K562 (cell line): ENCODE results near the gene LRRC25. TPM values are rescaled to one million over a fixed set of nuclear protein-coding genes. Genes with fewer than 3 reads are reported as not detected.

Experiments
- DDX20 ChIP-seq: fragments of 450-650 bp; IDR thresholded peaks from 2 replicates; pipeline ENCODE4 v1.6.1; 2016; ENCODE audit warnings: missing genetic modification characterization, low read depth, mild to moderate bottlenecking, missing compliant biosample characterization, moderate library complexity
- PURB ChIP-seq: sonication (generic); formaldehyde crosslinking; IDR thresholded peaks from 2 replicates; pipeline ENCODE4 v1.9.0; 2021; ENCODE audit warnings: low read depth, mild to moderate bottlenecking, missing genetic modification reagents
- ZNF274 ChIP-seq: IDR thresholded peaks from 2 replicates; pipeline ENCODE4 v1.6.1; 2011; ENCODE audit warnings: low read depth, mild to moderate bottlenecking, low read length, moderate library complexity, borderline replicate concordance
- ZNF512 ChIP-seq: IDR thresholded peaks from 2 replicates; pipeline ENCODE4 v1.6.1; 2016; ENCODE audit warnings: missing genetic modification characterization, missing compliant biosample characterization
- polyA plus RNA-seq, 8 experiments: library from polyadenylated mRNA; depleted of rRNA in 4 of 8; stranded (reverse) in 5 of 8; unstranded in 3 of 8; fragments of >200 nt; fragmentation: Nextera tagmentation in 2 of 8; fragmentation: Illumina TruSeq in 1 of 8; extraction: Ambion mirVana in 2 of 8; extraction: Trizol in 1 of 8; gene quantifications; 2 replicates each; pipeline versions ENCODE4 v1.2.1 to v1.2.3, GENCODE V29; 2011 to 2014; ENCODE audit warnings: inconsistent platforms in 1 of 8, missing spikeins in 1 of 8
- total RNA-seq, 7 experiments: library from RNA; depleted of rRNA in 6 of 7; stranded (reverse); fragments of >200 nt in 6 of 7; fragmentation: Illumina TruSeq in 2 of 7; extraction: Trizol in 2 of 7; gene quantifications; 2 replicates each; pipeline versions ENCODE4 v1.2.1 to v1.2.3, GENCODE V29; 2011 to 2021; ENCODE audit warnings: low replicate concordance in 1 of 7
- TF ChIP-seq, protein P1 (sequence below): sonication (generic); formaldehyde crosslinking; IDR thresholded peaks from 2 replicates; pipeline ENCODE4 v1.8.0; 2023; ENCODE audit warnings: mild to moderate bottlenecking, missing genetic modification reagents
- TF ChIP-seq, protein P2 (sequence below), 3 experiments: fragments of 200-800 bp in 1 of 3; fragments of 250-450 bp in 1 of 3; fragments of 450-650 bp in 1 of 3; sonication (Bioruptor Pico) in 1 of 3; sonication (Bioruptor generic) in 1 of 3; formaldehyde crosslinking in 1 of 3; IDR thresholded peaks; 2 replicates each; pipeline versions ENCODE4 v1.6.1 to v1.8.0; 2016 to 2022; ENCODE audit warnings: mild to moderate bottlenecking in 2 of 3, missing genetic modification characterization in 2 of 3, missing compliant biosample characterization in 1 of 3, moderate library complexity in 1 of 3
- TF ChIP-seq, protein P3 (sequence below), 2 experiments: fragments of 450-650 bp; formaldehyde crosslinking in 1 of 2; IDR thresholded peaks; 2 replicates each; pipeline versions ENCODE4 v1.4.0 to v1.6.1; 2014 to 2020; ENCODE audit warnings: mild to moderate bottlenecking in 2 of 2, borderline replicate concordance in 1 of 2, low read depth in 1 of 2

The LRRC25 gene
- total and polyA plus RNA-seq, 9 of the 15 experiments (the other 6 are each of a cell fraction or from before 2014, with no cell fraction given): 0.07 to 0.36 (median 0.10) TPM; not detected in 3

GRCh38 chr19:18417250-18418028 lies 20.0 kb upstream of the LRRC25 start (continued):
- TF ChIP-seq, protein P1, sequence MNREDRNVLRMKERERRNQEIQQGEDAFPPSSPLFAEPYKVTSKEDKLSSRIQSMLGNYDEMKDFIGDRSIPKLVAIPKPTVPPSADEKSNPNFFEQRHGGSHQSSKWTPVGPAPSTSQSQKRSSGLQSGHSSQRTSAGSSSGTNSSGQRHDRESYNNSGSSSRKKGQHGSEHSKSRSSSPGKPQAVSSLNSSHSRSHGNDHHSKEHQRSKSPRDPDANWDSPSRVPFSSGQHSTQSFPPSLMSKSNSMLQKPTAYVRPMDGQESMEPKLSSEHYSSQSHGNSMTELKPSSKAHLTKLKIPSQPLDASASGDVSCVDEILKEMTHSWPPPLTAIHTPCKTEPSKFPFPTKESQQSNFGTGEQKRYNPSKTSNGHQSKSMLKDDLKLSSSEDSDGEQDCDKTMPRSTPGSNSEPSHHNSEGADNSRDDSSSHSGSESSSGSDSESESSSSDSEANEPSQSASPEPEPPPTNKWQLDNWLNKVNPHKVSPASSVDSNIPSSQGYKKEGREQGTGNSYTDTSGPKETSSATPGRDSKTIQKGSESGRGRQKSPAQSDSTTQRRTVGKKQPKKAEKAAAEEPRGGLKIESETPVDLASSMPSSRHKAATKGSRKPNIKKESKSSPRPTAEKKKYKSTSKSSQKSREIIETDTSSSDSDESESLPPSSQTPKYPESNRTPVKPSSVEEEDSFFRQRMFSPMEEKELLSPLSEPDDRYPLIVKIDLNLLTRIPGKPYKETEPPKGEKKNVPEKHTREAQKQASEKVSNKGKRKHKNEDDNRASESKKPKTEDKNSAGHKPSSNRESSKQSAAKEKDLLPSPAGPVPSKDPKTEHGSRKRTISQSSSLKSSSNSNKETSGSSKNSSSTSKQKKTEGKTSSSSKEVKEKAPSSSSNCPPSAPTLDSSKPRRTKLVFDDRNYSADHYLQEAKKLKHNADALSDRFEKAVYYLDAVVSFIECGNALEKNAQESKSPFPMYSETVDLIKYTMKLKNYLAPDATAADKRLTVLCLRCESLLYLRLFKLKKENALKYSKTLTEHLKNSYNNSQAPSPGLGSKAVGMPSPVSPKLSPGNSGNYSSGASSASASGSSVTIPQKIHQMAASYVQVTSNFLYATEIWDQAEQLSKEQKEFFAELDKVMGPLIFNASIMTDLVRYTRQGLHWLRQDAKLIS (CRISPR knock-in tag): no peak
- TF ChIP-seq PURB (no peak), ZNF512 (no peak), DDX20 (tag) (no peak), ZNF274 (no peak)
- TF ChIP-seq, protein P2, sequence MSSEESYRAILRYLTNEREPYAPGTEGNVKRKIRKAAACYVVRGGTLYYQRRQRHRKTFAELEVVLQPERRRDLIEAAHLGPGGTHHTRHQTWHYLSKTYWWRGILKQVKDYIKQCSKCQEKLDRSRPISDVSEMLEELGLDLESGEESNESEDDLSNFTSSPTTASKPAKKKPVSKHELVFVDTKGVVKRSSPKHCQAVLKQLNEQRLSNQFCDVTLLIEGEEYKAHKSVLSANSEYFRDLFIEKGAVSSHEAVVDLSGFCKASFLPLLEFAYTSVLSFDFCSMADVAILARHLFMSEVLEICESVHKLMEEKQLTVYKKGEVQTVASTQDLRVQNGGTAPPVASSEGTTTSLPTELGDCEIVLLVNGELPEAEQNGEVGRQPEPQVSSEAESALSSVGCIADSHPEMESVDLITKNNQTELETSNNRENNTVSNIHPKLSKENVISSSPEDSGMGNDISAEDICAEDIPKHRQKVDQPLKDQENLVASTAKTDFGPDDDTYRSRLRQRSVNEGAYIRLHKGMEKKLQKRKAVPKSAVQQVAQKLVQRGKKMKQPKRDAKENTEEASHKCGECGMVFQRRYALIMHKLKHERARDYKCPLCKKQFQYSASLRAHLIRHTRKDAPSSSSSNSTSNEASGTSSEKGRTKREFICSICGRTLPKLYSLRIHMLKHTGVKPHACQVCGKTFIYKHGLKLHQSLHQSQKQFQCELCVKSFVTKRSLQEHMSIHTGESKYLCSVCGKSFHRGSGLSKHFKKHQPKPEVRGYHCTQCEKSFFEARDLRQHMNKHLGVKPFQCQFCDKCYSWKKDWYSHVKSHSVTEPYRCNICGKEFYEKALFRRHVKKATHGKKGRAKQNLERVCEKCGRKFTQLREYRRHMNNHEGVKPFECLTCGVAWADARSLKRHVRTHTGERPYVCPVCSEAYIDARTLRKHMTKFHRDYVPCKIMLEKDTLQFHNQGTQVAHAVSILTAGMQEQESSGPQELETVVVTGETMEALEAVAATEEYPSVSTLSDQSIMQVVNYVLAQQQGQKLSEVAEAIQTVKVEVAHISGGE (CRISPR knock-in tag; IDR thresholded peaks at IDR 0.05): peak; percentile 57 to 97 (median 83); a peak in 5 of 6 replicates
- TF ChIP-seq, protein P3, sequence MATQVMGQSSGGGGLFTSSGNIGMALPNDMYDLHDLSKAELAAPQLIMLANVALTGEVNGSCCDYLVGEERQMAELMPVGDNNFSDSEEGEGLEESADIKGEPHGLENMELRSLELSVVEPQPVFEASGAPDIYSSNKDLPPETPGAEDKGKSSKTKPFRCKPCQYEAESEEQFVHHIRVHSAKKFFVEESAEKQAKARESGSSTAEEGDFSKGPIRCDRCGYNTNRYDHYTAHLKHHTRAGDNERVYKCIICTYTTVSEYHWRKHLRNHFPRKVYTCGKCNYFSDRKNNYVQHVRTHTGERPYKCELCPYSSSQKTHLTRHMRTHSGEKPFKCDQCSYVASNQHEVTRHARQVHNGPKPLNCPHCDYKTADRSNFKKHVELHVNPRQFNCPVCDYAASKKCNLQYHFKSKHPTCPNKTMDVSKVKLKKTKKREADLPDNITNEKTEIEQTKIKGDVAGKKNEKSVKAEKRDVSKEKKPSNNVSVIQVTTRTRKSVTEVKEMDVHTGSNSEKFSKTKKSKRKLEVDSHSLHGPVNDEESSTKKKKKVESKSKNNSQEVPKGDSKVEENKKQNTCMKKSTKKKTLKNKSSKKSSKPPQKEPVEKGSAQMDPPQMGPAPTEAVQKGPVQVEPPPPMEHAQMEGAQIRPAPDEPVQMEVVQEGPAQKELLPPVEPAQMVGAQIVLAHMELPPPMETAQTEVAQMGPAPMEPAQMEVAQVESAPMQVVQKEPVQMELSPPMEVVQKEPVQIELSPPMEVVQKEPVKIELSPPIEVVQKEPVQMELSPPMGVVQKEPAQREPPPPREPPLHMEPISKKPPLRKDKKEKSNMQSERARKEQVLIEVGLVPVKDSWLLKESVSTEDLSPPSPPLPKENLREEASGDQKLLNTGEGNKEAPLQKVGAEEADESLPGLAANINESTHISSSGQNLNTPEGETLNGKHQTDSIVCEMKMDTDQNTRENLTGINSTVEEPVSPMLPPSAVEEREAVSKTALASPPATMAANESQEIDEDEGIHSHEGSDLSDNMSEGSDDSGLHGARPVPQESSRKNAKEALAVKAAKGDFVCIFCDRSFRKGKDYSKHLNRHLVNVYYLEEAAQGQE (IDR thresholded peaks at IDR 0.05; ENCODE audit: borderline replicate concordance): no peak
- TF ChIP-seq, protein P3 (CRISPR knock-in tag; IDR thresholded peaks at IDR 0.05; ENCODE audit: low read depth): 0 out of 2 replicates have a peak, but pooled peaks have one; percentile 45
